BJ (cell line): Measurements from ENCODE around the gene DUSP2. TPM values are rescaled to one million over a fixed set of nuclear protein-coding genes. Genes with fewer than 3 reads are reported as not detected.

Experiments
- CTCF ChIA-PET: fragments of 350-600 bp; formaldehyde crosslinking; extraction: SDS; loops from one replicate; lab custom pipeline; 2021; ENCODE audit warnings: antibody characterized with exemption, inconsistent platforms; lab: Yijun Ruan, JAX
- POLR2A ChIA-PET: fragments of 300-600 bp; sonication (Branson Sonifier 250); formaldehyde crosslinking; extraction: SDS; loops from one replicate; lab custom pipeline; 2021; ENCODE audit warnings: antibody characterized with exemption; lab: Charles Lee
- DNase-seq: peaks from one replicate; pipeline ENCODE4 v3.0.0-alpha.2; 2011; ENCODE audit warnings: low read depth
- H3K27me3 ChIP-seq: 2 replicates; pipeline ENCODE4 v1.6.0; 2011; ENCODE audit warnings: low read length; ENCODE audit not compliant: control insufficient read depth, insufficient read depth
- H3K36me3 ChIP-seq: 2 replicates; pipeline ENCODE4 v1.5.1; 2011; ENCODE audit warnings: low read length; ENCODE audit not compliant: control insufficient read depth, insufficient read depth
- H3K4me3 ChIP-seq: 2 replicates; pipeline ENCODE4 v1.5.1; 2011; ENCODE audit warnings: low read depth, mild to moderate bottlenecking, control low read depth, low read length
- polyA plus RNA-seq: library from polyadenylated mRNA; depleted of rRNA; stranded (reverse); fragments of >200 nt; gene quantifications from 2 replicates; pipeline ENCODE4 v1.2.3, GENCODE V29; 2011
- TF ChIP-seq, protein P1 (sequence below): IDR thresholded peaks from 2 replicates; pipeline ENCODE4 v1.5.1; 2011; ENCODE audit warnings: low read depth, mild to moderate bottlenecking, control low read depth, inconsistent platforms, low read length, moderate library complexity; ENCODE audit not compliant: insufficient read depth

Gene DUSP2
- polyA plus RNA-seq, 1 experiment, result 2.2 TPM

DNA sequence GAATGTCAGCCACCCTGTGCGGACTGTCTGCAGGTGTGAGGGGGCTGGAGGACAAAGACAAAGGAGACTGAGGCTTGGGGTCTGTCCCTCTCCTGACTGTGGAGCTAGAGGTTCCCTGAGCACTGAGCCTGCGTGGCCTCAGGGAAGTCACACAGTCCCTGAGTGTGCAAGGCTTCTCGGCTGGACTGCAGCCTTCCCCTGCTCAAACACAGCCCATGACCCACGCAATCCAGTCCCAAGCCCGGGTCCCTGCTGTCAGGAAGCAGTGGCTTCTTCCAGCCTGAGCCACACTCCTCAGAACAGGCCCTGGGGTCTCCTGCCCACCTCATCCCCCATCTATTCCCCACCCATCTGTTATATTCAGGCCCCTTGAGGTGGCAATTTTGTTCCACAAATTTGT, 9.6 kb downstream of the DUSP2 start:
- CTCF ChIA-PET, result interaction anchor here (0.8 to 8.8 kb wide), 4 partner anchors 39 to 372 kb away, joined by 3 to 121 read pairs (median 48); partner anchors contain the start of gene NEURL3
- POLR2A ChIA-PET, result no interaction called here
- Histone ChIP-seq H3K27me3 (peaks cover 4% of the 10 kb centered on the region), H3K36me3 (no peaks in the 10 kb centered on the region), H3K4me3 (no peak overlapping the region)
- DNase-seq, result no peak
- TF ChIP-seq, protein P1, sequence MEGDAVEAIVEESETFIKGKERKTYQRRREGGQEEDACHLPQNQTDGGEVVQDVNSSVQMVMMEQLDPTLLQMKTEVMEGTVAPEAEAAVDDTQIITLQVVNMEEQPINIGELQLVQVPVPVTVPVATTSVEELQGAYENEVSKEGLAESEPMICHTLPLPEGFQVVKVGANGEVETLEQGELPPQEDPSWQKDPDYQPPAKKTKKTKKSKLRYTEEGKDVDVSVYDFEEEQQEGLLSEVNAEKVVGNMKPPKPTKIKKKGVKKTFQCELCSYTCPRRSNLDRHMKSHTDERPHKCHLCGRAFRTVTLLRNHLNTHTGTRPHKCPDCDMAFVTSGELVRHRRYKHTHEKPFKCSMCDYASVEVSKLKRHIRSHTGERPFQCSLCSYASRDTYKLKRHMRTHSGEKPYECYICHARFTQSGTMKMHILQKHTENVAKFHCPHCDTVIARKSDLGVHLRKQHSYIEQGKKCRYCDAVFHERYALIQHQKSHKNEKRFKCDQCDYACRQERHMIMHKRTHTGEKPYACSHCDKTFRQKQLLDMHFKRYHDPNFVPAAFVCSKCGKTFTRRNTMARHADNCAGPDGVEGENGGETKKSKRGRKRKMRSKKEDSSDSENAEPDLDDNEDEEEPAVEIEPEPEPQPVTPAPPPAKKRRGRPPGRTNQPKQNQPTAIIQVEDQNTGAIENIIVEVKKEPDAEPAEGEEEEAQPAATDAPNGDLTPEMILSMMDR, result no peak

DNA sequence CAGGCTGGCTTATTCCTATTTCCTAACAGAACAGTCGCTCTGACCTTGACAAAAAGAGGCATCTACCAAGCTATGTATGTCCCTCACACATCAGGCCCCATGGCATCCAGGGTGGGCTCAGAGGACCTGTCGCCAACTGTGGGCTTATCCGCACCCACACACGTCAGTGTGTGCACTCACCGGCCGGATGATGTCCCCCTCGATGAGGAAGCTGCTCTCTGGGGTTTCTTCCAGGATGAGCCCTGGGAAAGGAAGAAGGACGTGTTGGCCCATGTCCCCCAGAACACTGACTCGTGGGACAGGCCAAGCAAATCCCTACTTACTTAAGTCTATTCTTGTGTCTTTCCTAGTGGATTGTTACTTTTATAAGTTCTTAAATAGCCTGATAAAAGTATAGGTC, 10.1 kb downstream of the DUSP2 start:
- H3K27me3 ChIP-seq, result peaks cover 4% of the 10 kb centered on the region
- no peak for DNase-seq
- H3K36me3 ChIP-seq, result no peaks in the 10 kb centered on the region
- ChIA-PET POLR2A (no interaction called here), CTCF (interaction anchor here (0.8 to 8.8 kb wide), 2 partner anchors 39 to 272 kb away, joined by 3 to 121 read pairs; no protein-coding TSS in a partner anchor)
- TF ChIP-seq, protein P1, result no peak
- H3K4me3 ChIP-seq, result no peak overlapping the region

DNA sequence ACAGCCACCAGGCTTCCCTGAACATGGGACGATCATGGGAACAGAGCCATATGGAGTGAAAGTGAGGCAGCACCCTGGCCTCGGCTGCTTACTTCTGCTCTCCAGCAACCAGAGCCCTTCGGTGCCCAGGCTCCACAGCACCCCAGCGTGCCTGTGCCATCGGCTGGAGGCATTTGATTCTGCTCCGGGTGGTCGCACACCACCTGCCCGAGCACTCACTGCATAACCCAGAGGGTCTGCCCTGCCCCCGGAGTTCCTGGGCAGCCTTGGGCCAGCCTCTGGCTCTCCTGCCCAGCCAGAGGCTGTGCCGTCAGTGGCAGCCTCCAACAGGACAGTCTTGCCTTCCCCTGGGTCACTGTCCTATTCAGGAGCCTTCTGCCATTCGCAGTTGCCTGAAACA, 10.8 kb downstream of the DUSP2 start:
- Histone ChIP-seq H3K4me3 (no peak overlapping the region), H3K27me3 (peaks cover 4% of the 10 kb centered on the region), H3K36me3 (no peaks in the 10 kb centered on the region)
- ChIA-PET POLR2A (no interaction called here), CTCF (no interaction called here)
- TF ChIP-seq, protein P1, result no peak
- no peak for DNase-seq

DNA sequence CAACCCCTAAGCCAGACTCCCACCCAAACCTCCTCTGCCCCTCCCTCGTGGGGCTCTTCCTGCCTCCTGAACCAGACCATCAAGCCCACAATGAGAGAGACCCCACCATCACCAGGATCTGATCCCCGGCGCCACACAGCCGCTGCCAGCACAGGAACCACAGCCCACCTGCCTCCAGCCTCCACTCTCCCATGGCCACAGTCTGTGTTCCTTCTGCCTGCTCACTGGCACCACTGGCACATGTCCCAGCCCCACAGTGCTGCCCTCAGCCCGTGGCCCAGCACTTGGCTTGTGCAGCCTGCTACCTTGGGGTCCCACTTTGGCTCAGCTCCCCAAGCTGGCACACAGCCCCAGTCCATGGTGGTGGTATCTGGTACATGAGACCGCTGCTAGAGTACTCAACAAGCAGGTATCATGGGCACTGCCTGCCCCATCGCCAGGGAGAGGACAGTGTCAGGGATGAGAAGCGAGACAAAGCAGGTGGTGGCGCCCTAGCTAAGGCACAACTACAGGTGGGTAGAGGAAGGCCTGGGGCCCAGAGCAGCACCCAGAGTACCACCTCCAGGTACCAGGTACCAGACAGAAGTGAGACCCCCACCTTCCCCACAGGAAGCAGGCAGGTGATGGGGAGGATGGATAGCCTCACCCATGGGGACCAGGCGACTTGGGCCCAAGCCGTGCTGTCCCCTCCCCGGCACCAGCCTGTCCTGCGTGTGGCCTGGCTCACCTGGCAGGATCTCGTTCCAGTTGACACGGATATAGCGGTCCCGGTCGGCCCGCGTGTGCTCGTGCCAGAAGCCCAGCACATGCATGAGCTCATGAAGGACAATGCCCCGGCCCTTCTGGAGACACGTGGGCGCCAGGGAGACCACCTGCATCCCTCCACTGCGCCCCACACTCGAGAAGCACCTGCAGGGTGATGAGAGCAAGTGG, 13.2 kb downstream of the DUSP2 start:
- POLR2A ChIA-PET, result no interaction called here
- TF ChIP-seq, protein P1, result no peak
- Histone ChIP-seq H3K36me3 (no peaks in the 10 kb centered on the region), H3K4me3 (no peak overlapping the region), H3K27me3 (peaks cover 3% of the 10 kb centered on the region)
- DNase-seq, result no peak
- CTCF ChIA-PET, result interaction anchor here (2.0 to 2.5 kb wide), 2 partner anchors 15 to 43 kb away, joined by 9 read pairs; partner anchors contain the start of gene ADRA2B

DNA sequence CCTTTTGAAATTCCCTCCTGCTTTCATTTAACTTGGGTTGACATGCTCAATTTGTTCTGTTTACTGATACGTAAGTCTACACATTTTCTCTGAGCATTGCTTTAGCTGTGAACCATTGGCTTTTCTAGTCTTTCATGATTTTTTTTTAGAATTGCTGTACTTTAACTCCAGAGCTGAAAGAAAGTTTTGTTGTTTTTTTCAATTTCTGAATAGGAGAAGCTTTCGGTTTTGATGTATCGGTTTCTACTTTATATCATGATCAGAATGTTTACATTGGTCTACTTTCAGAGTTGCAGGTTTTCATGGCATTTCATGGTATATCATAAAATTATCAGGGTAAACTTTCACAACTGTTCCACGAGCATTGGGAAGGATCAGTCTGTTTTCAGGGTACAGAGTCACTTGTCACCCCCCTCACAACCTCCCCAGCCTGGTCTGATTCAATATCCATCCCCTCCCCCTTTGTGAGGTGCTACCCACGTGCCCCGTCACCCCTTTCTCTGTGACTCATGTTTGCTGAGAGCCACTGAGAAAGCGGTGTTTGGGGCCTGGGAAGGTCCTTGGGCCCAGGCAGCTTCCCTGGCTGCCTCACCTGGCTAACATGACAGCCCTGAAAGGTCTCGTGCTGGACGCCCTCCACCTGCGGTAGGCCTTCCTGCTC, 14.0 kb downstream of the DUSP2 start:
- no peak for DNase-seq
- no peaks in the 10 kb centered on the region for H3K36me3 ChIP-seq
- H3K27me3 ChIP-seq, result peaks cover 3% of the 10 kb centered on the region
- H3K4me3 ChIP-seq, result no peak overlapping the region
- TF ChIP-seq, protein P1, result no peak
- POLR2A ChIA-PET, result no interaction called here
- CTCF ChIA-PET, result interaction anchor here (1.2 to 2.5 kb wide), 3 partner anchors 15 to 43 kb away, joined by 3 to 9 read pairs (median 6); partner anchors contain the start of gene ADRA2B
